HepG2 (cell line): ENCODE results near the gene OVCA2. TPM values are rescaled to one million over a fixed set of nuclear protein-coding genes. Genes with fewer than 3 reads are reported as not detected.
A peak's percentile ranks its signal among the peaks of the same experiment; 100 is the strongest.

Experiments
- CHD4 ChIP-seq: fragments of 200-600 bp; sonication (generic); IDR thresholded peaks from 2 replicates; pipeline ENCODE4 v1.7.0; 2017; ENCODE audit warnings: mild to moderate bottlenecking, low read length, borderline replicate concordance
- FOXA3 ChIP-seq: IDR thresholded peaks from 2 replicates; pipeline ENCODE4 v1.6.1; 2016; ENCODE audit warnings: missing genetic modification reagents, missing compliant biosample characterization
- JUND ChIP-seq: sonication (generic); formaldehyde crosslinking; IDR thresholded peaks from 2 replicates; pipeline ENCODE4 v1.8.0; 2022; ENCODE audit warnings: mild to moderate bottlenecking, missing genetic modification reagents
- KDM5B ChIP-seq: sonication (generic); formaldehyde crosslinking; IDR thresholded peaks from 2 replicates; pipeline ENCODE4 v1.4.0; 2020; ENCODE audit warnings: missing genetic modification reagents, mild to moderate bottlenecking, borderline replicate concordance
- NBN ChIP-seq: fragments of 450-650 bp; conservative IDR thresholded peaks from 2 replicates; pipeline ENCODE4 v1.6.1; 2017
- SAFB2 ChIP-seq: sonication (generic); formaldehyde crosslinking; IDR thresholded peaks from 2 replicates; pipeline ENCODE4 v1.5.1; 2020; ENCODE audit warnings: missing genetic modification reagents, low read depth, mild to moderate bottlenecking, borderline replicate concordance
- ZKSCAN5 ChIP-seq: sonication (generic); formaldehyde crosslinking; IDR thresholded peaks from 2 replicates; pipeline ENCODE4 v1.5.1; 2020; ENCODE audit warnings: mild to moderate bottlenecking, missing genetic modification reagents
- polyA plus RNA-seq, 8 experiments: library from polyadenylated mRNA; depleted of rRNA in 3 of 8; stranded (reverse) in 7 of 8; unstranded in 1 of 8; fragments of >200 nt; fragmentation: Illumina TruSeq in 4 of 8; extraction: Trizol in 4 of 8; gene quantifications; 2 replicates each; pipeline versions ENCODE4 v1.2.1 to v1.2.3, GENCODE V29; 2011 to 2016; ENCODE audit warnings: low read depth in 4 of 8, missing spikeins in 1 of 8, mixed read lengths in 1 of 8; ENCODE audit not compliant: insufficient read depth in 1 of 8
- total RNA-seq, 5 experiments: library from RNA; depleted of rRNA; stranded (reverse); fragments of >200 nt; fragmentation: Illumina TruSeq; extraction: Trizol; gene quantifications; 2 replicates each; pipeline ENCODE4 v1.2.3, GENCODE V29; 2016; ENCODE audit warnings: low read depth in 1 of 5
- TF ChIP-seq, protein P1 (sequence below): sonication (generic); formaldehyde crosslinking; IDR thresholded peaks from 2 replicates; pipeline ENCODE4 v1.5.1; 2020; ENCODE audit warnings: mild to moderate bottlenecking, missing genetic modification reagents, moderate library complexity
- TF ChIP-seq, protein P2 (sequence below): sonication (generic); formaldehyde crosslinking; IDR thresholded peaks from 2 replicates; pipeline ENCODE4 v1.8.1; 2022; ENCODE audit warnings: mild to moderate bottlenecking, missing genetic modification reagents
- TF ChIP-seq, protein P3 (sequence below): sonication (generic); formaldehyde crosslinking; IDR thresholded peaks from 2 replicates; pipeline ENCODE4 v1.5.0; 2020; ENCODE audit warnings: missing genetic modification reagents, mild to moderate bottlenecking, borderline replicate concordance
- TF ChIP-seq, protein P4 (sequence below): sonication (generic); formaldehyde crosslinking; IDR thresholded peaks from 2 replicates; pipeline ENCODE4 v1.4.0; 2020; ENCODE audit warnings: missing genetic modification reagents
- TF ChIP-seq, protein P5 (sequence below): sonication (generic); formaldehyde crosslinking; IDR thresholded peaks from 2 replicates; pipeline ENCODE4 v1.8.0; 2023; ENCODE audit warnings: mild to moderate bottlenecking, missing genetic modification reagents
- TF ChIP-seq, protein P6 (sequence below): IDR thresholded peaks from 2 replicates; pipeline ENCODE4 v1.6.1; 2012; ENCODE audit warnings: low read depth, low read length, improper control_type of control experiment

The OVCA2 gene
- total and polyA plus RNA-seq, 2 of the 13 experiments (the other 11 are each of a cell fraction or from before 2014, with no cell fraction given) = 23.7 to 28.2 TPM

DNA sequence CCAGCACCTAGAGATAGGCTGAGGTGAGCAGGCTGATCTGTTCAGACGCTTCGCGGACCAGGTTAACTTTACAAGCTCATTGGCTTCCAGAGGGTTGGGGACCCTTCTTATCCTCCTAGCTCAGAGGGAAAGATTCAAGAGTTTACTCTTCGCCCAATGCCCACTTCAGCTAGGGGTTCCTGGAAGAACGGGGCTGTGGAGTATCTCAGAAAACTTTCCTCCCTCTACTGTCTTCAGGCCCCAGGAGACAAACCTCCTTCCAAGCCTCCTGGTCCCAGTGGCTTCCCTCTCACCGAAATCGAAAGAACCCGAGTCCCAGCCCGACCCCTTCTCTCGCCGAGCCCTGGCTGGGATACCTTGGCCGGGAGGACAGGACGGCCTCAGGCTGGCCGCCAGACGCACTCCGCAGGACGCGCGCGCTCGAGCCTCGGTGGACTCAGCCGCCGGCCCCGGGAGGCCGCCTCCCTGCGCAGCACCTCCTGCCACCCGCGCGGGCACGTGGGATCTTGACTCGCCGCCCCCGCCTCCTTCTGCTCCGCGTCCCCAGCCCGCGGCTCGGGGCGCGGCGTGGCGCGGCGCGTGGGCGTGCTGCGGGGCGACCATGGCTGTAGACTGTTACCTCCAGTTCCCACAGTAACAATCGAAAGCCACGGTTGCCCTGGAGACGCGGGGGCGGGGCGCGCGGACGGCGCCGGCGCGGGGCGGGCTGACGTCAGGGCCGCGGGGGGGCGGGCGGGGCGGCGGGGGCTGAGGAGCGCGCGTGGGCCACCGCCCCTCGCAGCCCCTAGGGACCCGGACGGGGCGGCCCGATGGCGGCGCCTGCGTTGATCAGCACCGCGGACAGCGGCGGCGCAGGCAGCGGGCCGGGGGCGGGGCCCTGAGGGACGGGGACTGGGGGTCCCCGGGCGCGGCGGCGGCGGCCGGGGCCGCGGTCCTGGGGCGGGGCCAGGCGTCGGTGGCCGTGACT is 7.8 kb downstream of the OVCA2 start (continued):
- TF ChIP-seq, protein P1, sequence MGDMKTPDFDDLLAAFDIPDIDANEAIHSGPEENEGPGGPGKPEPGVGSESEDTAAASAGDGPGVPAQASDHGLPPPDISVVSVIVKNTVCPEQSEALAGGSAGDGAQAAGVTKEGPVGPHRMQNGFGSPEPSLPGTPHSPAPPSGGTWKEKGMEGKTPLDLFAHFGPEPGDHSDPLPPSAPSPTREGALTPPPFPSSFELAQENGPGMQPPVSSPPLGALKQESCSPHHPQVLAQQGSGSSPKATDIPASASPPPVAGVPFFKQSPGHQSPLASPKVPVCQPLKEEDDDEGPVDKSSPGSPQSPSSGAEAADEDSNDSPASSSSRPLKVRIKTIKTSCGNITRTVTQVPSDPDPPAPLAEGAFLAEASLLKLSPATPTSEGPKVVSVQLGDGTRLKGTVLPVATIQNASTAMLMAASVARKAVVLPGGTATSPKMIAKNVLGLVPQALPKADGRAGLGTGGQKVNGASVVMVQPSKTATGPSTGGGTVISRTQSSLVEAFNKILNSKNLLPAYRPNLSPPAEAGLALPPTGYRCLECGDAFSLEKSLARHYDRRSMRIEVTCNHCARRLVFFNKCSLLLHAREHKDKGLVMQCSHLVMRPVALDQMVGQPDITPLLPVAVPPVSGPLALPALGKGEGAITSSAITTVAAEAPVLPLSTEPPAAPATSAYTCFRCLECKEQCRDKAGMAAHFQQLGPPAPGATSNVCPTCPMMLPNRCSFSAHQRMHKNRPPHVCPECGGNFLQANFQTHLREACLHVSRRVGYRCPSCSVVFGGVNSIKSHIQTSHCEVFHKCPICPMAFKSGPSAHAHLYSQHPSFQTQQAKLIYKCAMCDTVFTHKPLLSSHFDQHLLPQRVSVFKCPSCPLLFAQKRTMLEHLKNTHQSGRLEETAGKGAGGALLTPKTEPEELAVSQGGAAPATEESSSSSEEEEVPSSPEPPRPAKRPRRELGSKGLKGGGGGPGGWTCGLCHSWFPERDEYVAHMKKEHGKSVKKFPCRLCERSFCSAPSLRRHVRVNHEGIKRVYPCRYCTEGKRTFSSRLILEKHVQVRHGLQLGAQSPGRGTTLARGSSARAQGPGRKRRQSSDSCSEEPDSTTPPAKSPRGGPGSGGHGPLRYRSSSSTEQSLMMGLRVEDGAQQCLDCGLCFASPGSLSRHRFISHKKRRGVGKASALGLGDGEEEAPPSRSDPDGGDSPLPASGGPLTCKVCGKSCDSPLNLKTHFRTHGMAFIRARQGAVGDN (CRISPR knock-in tag) = peak; percentile 32; the same call in 1 of the 2 replicates
- TF ChIP-seq, protein P2, sequence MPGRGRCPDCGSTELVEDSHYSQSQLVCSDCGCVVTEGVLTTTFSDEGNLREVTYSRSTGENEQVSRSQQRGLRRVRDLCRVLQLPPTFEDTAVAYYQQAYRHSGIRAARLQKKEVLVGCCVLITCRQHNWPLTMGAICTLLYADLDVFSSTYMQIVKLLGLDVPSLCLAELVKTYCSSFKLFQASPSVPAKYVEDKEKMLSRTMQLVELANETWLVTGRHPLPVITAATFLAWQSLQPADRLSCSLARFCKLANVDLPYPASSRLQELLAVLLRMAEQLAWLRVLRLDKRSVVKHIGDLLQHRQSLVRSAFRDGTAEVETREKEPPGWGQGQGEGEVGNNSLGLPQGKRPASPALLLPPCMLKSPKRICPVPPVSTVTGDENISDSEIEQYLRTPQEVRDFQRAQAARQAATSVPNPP (CRISPR knock-in tag) = no peak
- TF ChIP-seq KDM5B (CRISPR knock-in tag) (peak; percentile 20; the same call in 1 of the 2 replicates), SAFB2 (CRISPR knock-in tag) (0 out of 2 replicates have a peak, but pooled peaks have one; percentile 4), ZKSCAN5 (CRISPR knock-in tag) (no peak), FOXA3 (no peak), CHD4 (no peak), JUND (CRISPR knock-in tag) (no peak), NBN (no peak)
- TF ChIP-seq, protein P3, sequence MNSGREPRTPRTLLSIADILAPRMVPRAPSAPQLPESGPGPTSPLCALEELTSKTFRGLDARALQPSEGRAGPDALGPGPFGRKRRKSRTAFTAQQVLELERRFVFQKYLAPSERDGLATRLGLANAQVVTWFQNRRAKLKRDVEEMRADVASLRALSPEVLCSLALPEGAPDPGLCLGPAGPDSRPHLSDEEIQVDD (CRISPR knock-in tag) = no peak
- TF ChIP-seq, protein P4, sequence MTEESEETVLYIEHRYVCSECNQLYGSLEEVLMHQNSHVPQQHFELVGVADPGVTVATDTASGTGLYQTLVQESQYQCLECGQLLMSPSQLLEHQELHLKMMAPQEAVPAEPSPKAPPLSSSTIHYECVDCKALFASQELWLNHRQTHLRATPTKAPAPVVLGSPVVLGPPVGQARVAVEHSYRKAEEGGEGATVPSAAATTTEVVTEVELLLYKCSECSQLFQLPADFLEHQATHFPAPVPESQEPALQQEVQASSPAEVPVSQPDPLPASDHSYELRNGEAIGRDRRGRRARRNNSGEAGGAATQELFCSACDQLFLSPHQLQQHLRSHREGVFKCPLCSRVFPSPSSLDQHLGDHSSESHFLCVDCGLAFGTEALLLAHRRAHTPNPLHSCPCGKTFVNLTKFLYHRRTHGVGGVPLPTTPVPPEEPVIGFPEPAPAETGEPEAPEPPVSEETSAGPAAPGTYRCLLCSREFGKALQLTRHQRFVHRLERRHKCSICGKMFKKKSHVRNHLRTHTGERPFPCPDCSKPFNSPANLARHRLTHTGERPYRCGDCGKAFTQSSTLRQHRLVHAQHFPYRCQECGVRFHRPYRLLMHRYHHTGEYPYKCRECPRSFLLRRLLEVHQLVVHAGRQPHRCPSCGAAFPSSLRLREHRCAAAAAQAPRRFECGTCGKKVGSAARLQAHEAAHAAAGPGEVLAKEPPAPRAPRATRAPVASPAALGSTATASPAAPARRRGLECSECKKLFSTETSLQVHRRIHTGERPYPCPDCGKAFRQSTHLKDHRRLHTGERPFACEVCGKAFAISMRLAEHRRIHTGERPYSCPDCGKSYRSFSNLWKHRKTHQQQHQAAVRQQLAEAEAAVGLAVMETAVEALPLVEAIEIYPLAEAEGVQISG (CRISPR knock-in tag) = no peak
- TF ChIP-seq, protein P5, sequence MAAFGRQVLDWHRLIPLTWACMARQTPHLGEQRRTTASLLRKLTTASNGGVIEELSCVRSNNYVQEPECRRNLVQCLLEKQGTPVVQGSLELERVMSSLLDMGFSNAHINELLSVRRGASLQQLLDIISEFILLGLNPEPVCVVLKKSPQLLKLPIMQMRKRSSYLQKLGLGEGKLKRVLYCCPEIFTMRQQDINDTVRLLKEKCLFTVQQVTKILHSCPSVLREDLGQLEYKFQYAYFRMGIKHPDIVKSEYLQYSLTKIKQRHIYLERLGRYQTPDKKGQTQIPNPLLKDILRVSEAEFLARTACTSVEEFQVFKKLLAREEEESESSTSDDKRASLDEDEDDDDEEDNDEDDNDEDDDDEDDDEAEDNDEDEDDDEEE (CRISPR knock-in tag) = 0 out of 2 replicates have a peak, but pooled peaks have one; percentile 53
- TF ChIP-seq, protein P6, sequence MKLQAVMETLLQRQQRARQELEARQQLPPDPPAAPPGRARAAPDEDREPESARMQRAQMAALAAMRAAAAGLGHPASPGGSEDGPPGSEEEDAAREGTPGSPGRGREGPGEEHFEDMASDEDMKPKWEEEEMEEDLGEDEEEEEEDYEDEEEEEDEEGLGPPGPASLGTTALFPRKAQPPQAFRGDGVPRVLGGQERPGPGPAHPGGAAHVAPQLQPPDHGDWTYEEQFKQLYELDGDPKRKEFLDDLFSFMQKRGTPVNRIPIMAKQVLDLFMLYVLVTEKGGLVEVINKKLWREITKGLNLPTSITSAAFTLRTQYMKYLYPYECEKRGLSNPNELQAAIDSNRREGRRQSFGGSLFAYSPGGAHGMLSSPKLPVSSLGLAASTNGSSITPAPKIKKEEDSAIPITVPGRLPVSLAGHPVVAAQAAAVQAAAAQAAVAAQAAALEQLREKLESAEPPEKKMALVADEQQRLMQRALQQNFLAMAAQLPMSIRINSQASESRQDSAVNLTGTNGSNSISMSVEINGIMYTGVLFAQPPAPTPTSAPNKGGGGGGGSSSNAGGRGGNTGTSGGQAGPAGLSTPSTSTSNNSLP = no peak
